Activated CD8-positive, alpha-beta memory T cell treated with anti-CD3 and anti-CD28 coated beads for 1 hour (primary cell): ENCODE results near the gene PPFIBP1.
"Not testable (repeated sequence)": the region's sequence is repeated elsewhere in the genome, so short reads cannot be mapped to it uniquely, and the experiment has no call there.

Experiments used
- DNase-seq, 2 donors: peaks; one replicate each; pipeline ENCODE4 v3.0.0-alpha.2; 2020; ENCODE audit warnings: low read depth in 1 of 2; ENCODE audit errors: extremely low read depth in 1 of 2

The PPFIBP1 gene

GRCh38 chr12:27652174-27652763, 128.3 kb downstream of the PPFIBP1 start:
- no peak for DNase-seq

GRCh38 chr12:27653661-27654060, 129.7 kb downstream of the PPFIBP1 start:
- no peak for DNase-seq

GRCh38 chr12:27655476-27655875, 131.5 kb downstream of the PPFIBP1 start:
- not testable (repeated sequence) for DNase-seq

- no peak for DNase-seq
These were observed 133.3 kb downstream of the PPFIBP1 start for GRCh38 chr12:27657296-27657695.

- no peak for DNase-seq
These were observed 141.7 kb downstream of the PPFIBP1 start for GRCh38 chr12:27665704-27666103.

GRCh38 chr12:27666510-27666909, 142.5 kb downstream of the PPFIBP1 start:
- no peak for DNase-seq

GRCh38 chr12:27667540-27667939, 143.5 kb downstream of the PPFIBP1 start:
- no peak for DNase-seq

GRCh38 chr12:27672051-27672450, 148.0 kb downstream of the PPFIBP1 start:
- DNase-seq: no peak

GRCh38 chr12:27672643-27673042, 148.6 kb downstream of the PPFIBP1 start:
- DNase-seq: no peak

- no peak for DNase-seq
These were observed 149.2 kb downstream of the PPFIBP1 start for GRCh38 chr12:27673101-27673718.

GRCh38 chr12:27674989-27675388, 151.0 kb downstream of the PPFIBP1 start:
- DNase-seq: no peak

GRCh38 chr12:27680619-27681018, 156.6 kb downstream of the PPFIBP1 start:
- no peak for DNase-seq

- DNase-seq: no peak
These were observed 158.5 kb downstream of the PPFIBP1 start for GRCh38 chr12:27682534-27682933.

GRCh38 chr12:27685274-27685673, 161.3 kb downstream of the PPFIBP1 start:
- DNase-seq: no peak

- no peak for DNase-seq
These were observed 162.1 kb downstream of the PPFIBP1 start for GRCh38 chr12:27686147-27686546.

GRCh38 chr12:27688671-27689070, 164.7 kb downstream of the PPFIBP1 start:
- no peak for DNase-seq

GRCh38 chr12:27689558-27690180, 165.7 kb downstream of the PPFIBP1 start:
- DNase-seq: no peak

GRCh38 chr12:27693403-27693802, 169.4 kb downstream of the PPFIBP1 start:
- DNase-seq: no peak

- DNase-seq: no peak
These were observed 171.7 kb downstream of the PPFIBP1 start for GRCh38 chr12:27695556-27696292.

- no peak for DNase-seq
These were observed 172.3 kb downstream of the PPFIBP1 start, which contains the start of gene REP15 for GRCh38 chr12:27696293-27696652. REP15 (plus strand) TSS chr12:27696447; CDS start chr12:27696563, 116 bp downstream.

- no peak for DNase-seq
These were observed 173.0 kb downstream of the PPFIBP1 start for GRCh38 chr12:27696864-27697564.
